Esophagus muscularis mucosa (tissue), 4 donors: Measurements from ENCODE around the gene CERKL. TPM values are rescaled to one million over a fixed set of nuclear protein-coding genes. Genes with fewer than 3 reads are reported as not detected.
A peak's percentile ranks its signal among the peaks of the same experiment; 100 is the strongest.

ENCODE experiments used
- DNase-seq: peaks from one replicate; pipeline ENCODE4 v3.0.0-alpha.2; 2017; ENCODE audit errors: extremely low spot score
- H3K27ac ChIP-seq, 4 donors: fragments of 200-600 bp; sonication (generic); replicated peaks in 1 of 4; 1 replicate in 3 of 4; 2 replicates in 1 of 4; pipeline ENCODE4 v1.5.1; 2016 to 2019; ENCODE audit warnings: mild to moderate bottlenecking in 1 of 4
- H3K27me3 ChIP-seq, 4 donors: fragments of 200-600 bp; sonication (generic); one replicate each; pipeline versions ENCODE4 v1.5.1 to v1.6.0; 2016 to 2019
- H3K36me3 ChIP-seq, 4 donors: fragments of 200-600 bp; sonication (generic); one replicate each; pipeline ENCODE4 v1.5.1; 2016 to 2019
- H3K4me1 ChIP-seq, 4 donors: fragments of 200-600 bp; sonication (generic); one replicate each; pipeline ENCODE4 v1.5.1; 2016 to 2019
- H3K4me3 ChIP-seq, 4 donors: fragments of 200-600 bp; sonication (generic); 1 replicate in 2 of 4; 2 replicates in 2 of 4; pipeline ENCODE4 v1.5.1; 2016 to 2019; ENCODE audit warnings: mild to moderate bottlenecking in 4 of 4, moderate library complexity in 1 of 4
- H3K9me3 ChIP-seq, 4 donors: fragments of 200-600 bp; sonication (generic); 1 replicate in 3 of 4; 2 replicates in 1 of 4; pipeline ENCODE4 v1.5.1; 2016 to 2019
- CTCF ChIP-seq, 3 experiments: fragments of 200-600 bp in 2 of 3; fragments of 450-650 bp in 1 of 3; sonication (generic) in 2 of 3; IDR thresholded peaks; one replicate each; pipeline ENCODE4 v1.5.1; 2017 to 2019; ENCODE audit warnings: antibody characterized with exemption in 3 of 3, mild to moderate bottlenecking in 2 of 3, moderate library complexity in 1 of 3
- EP300 ChIP-seq: sonication (generic); formaldehyde crosslinking; IDR thresholded peaks from one replicate; pipeline ENCODE4 v1.6.1; 2017; ENCODE audit warnings: antibody characterized with exemption
- POLR2A ChIP-seq: fragments of 450-650 bp; IDR thresholded peaks from one replicate; pipeline ENCODE4 v1.6.1; 2017; ENCODE audit warnings: antibody characterized with exemption, moderate library complexity, mild to moderate bottlenecking, low read depth
- POLR2AphosphoS5 ChIP-seq, 2 donors: sonication (generic); formaldehyde crosslinking; IDR thresholded peaks; one replicate each; pipeline ENCODE4 v1.6.1; 2017; ENCODE audit warnings: antibody characterized with exemption in 2 of 2
- WGBS: methylation state at CpG from one replicate; pipeline ENCODE4 v1.1.5; 2018; 5-methylcytosine and 5-hydroxymethylcytosine counted together
- intact Hi-C: fragments of 100-400 bp; cut with DNase I; formaldehyde crosslinking; loops from one replicate; pipeline ENCODE4 v1.15.1; 2023
- total RNA-seq, 4 donors: library from RNA; depleted of rRNA; stranded (reverse); fragments of >200 nt; gene quantifications; one replicate each; pipeline versions ENCODE4 v1.1.0 to v1.2.1, GENCODE V29; 2016

CERKL gene
- total RNA-seq, 4 donors from 2014 or later: 0.17 to 0.19 TPM; not detected in 2

- Histone ChIP-seq H3K27ac (no peak overlapping the region), H3K27me3 (peaks cover 0 to 39% (median 0%) of the 10 kb centered on the region in 4 donors), H3K4me3 (peak overlapping the region; percentile 57 to 69 (median 61)), H3K4me1 (peaks cover 6 to 15% (median 14%) of the 10 kb centered on the region in 4 donors), H3K9me3 (no peaks in the 10 kb centered on the region), H3K36me3 (no peaks in the 10 kb centered on the region)
- intact Hi-C loops: no loop called here
- TF ChIP-seq POLR2A (no peak), CTCF (IDR thresholded peaks at IDR 0.05) (no peak), POLR2AphosphoS5 (IDR thresholded peaks at IDR 0.05) (no peak), EP300 (no peak)
- no peak for DNase-seq
- WGBS: 79% methylated on average over 4 of the region's 4 CpGs
Measured at GRCh38 chr2:181657379-181657778, 474 bp upstream of the CERKL start.

GRCh38 chr2:181655519-181655918, 1.4 kb downstream of the CERKL start:
- intact Hi-C loops: no loop called here
- no peak for DNase-seq
- WGBS: 75% methylated on average over 7 of the region's 7 CpGs
- Histone ChIP-seq H3K27ac (no peak overlapping the region), H3K4me3 (no peak overlapping the region), H3K9me3 (no peaks in the 10 kb centered on the region), H3K27me3 (peaks cover 0 to 39% (median 0%) of the 10 kb centered on the region in 4 donors), H3K36me3 (no peaks in the 10 kb centered on the region), H3K4me1 (peaks cover 6 to 15% (median 14%) of the 10 kb centered on the region in 4 donors)
- TF ChIP-seq POLR2A: no peak
- TF ChIP-seq EP300: no peak
- no peak for TF ChIP-seq CTCF (IDR thresholded peaks at IDR 0.05)
- TF ChIP-seq POLR2AphosphoS5 (IDR thresholded peaks at IDR 0.05): no peak

- no peak for DNase-seq
- Histone ChIP-seq H3K27ac (no peak overlapping the region), H3K27me3 (peaks cover 0 to 9% (median 0%) of the 10 kb centered on the region in 4 donors), H3K36me3 (no peaks in the 10 kb centered on the region), H3K4me1 (no peaks in the 10 kb centered on the region), H3K9me3 (no peaks in the 10 kb centered on the region), H3K4me3 (no peak overlapping the region)
- intact Hi-C loops: no loop called here
- TF ChIP-seq POLR2A (no peak), CTCF (IDR thresholded peaks at IDR 0.05) (no peak), POLR2AphosphoS5 (IDR thresholded peaks at IDR 0.05) (no peak)
- WGBS: 93% methylated on average over 4 of the region's 4 CpGs
Measured at GRCh38 chr2:181649436-181649979, 7.4 kb downstream of the CERKL start.

- 90% methylated on average over 2 of the region's 2 CpGs for WGBS
- peaks cover 0 to 9% (median 0%) of the 10 kb centered on the region in 4 donors for H3K27me3 ChIP-seq
- H3K9me3 ChIP-seq: no peaks in the 10 kb centered on the region
- TF ChIP-seq EP300: no peak
- TF ChIP-seq POLR2A: no peak
- TF ChIP-seq CTCF (IDR thresholded peaks at IDR 0.05): no peak
- no peak for TF ChIP-seq POLR2AphosphoS5 (IDR thresholded peaks at IDR 0.05)
- no peak overlapping the region for H3K27ac ChIP-seq
- H3K4me1 ChIP-seq: no peaks in the 10 kb centered on the region
- intact Hi-C loops: no loop called here
- H3K36me3 ChIP-seq: no peaks in the 10 kb centered on the region
- no peak overlapping the region for H3K4me3 ChIP-seq
- DNase-seq: no peak
Measured at GRCh38 chr2:181648478-181649155, 8.3 kb downstream of the CERKL start.
